T-cell (primary cell): ENCODE results near the gene HES6. TPM values are rescaled to one million over a fixed set of nuclear protein-coding genes. Genes with fewer than 3 reads are reported as not detected.

Experiments used
- ATAC-seq, 4 experiments: fragments of 200-7000 bp in 3 of 4; fragments of 150-1000 bp in 1 of 4; cut with Tn5 transposase; replicated peaks in 1 of 4; 1 replicate in 3 of 4; 2 replicates in 1 of 4; pipeline ENCODE4 v1.10.0; 2021; ENCODE audit warnings: moderate library complexity in 3 of 4, mild to moderate bottlenecking in 2 of 4, moderate number of reproducible peaks in 1 of 4
- CTCF ChIA-PET, 2 donors: fragments of 300-600 bp; sonication (Branson Sonifier 250); formaldehyde crosslinking; loops; one replicate each; lab custom pipeline; 2022; ENCODE audit warnings: antibody characterized with exemption in 2 of 2; lab: Charles Lee
- POLR2A ChIA-PET, 2 donors: fragments of 300-600 bp; sonication (Branson Sonifier 250); formaldehyde crosslinking; loops; one replicate each; lab custom pipeline; 2022; ENCODE audit warnings: antibody characterized with exemption in 2 of 2; lab: Charles Lee
- DNase-seq, 35 experiments: peaks; one replicate each; pipeline versions ENCODE4 v3.0.0 to v3.0.0-alpha.2; 2013 to 2023
- H3K27ac ChIP-seq: one replicate; pipeline ENCODE4 v1.5.1; 2013; ENCODE audit warnings: low read length
- H3K27me3 ChIP-seq, 2 experiments: replicated peaks in 1 of 2; 1 replicate in 1 of 2; 2 replicates in 1 of 2; pipeline versions ENCODE4 v1.6.1 to v1.7.0; 2013; ENCODE audit warnings: low read length in 1 of 2, mixed read lengths in 1 of 2; ENCODE audit not compliant: control insufficient read depth in 2 of 2, insufficient read depth in 2 of 2; ENCODE audit errors: extremely low read depth in 1 of 2
- H3K36me3 ChIP-seq, 2 donors: 1 replicate in 1 of 2; 2 replicates in 1 of 2; pipeline versions ENCODE4 v1.6.1 to v1.7.0; 2013; ENCODE audit warnings: low read length in 1 of 2; ENCODE audit not compliant: control insufficient read depth in 2 of 2, insufficient read depth in 1 of 2; ENCODE audit errors: extremely low read depth in 1 of 2
- H3K4me1 ChIP-seq, 2 experiments: 1 replicate in 1 of 2; 2 replicates in 1 of 2; pipeline versions ENCODE4 v1.6.1 to v1.7.0; 2013; ENCODE audit warnings: low read length in 2 of 2, mixed read lengths in 1 of 2; ENCODE audit not compliant: insufficient read depth in 2 of 2, control insufficient read depth in 1 of 2; ENCODE audit errors: extremely low read depth in 1 of 2
- H3K4me3 ChIP-seq, 2 donors: 1 replicate in 1 of 2; 2 replicates in 1 of 2; pipeline versions ENCODE4 v1.5.1 to v1.7.0; 2013; ENCODE audit warnings: mild to moderate bottlenecking in 2 of 2, low read length in 1 of 2, moderate library complexity in 1 of 2; ENCODE audit not compliant: control insufficient read depth in 1 of 2; ENCODE audit errors: extremely low read depth in 1 of 2
- H3K9me3 ChIP-seq: 2 replicates; pipeline ENCODE4 v1.7.0; 2013
- H3K27ac Mint-ChIP-seq, 2 donors: one replicate each; pipeline ENCODE4 v1.8.0; 2020 to 2021; ENCODE audit warnings: mild to moderate bottlenecking in 2 of 2, mixed read lengths in 2 of 2
- H3K27me3 Mint-ChIP-seq, 2 donors: one replicate each; pipeline ENCODE4 v1.8.0; 2021 to 2022; ENCODE audit warnings: mixed read lengths in 2 of 2
- H3K36me3 Mint-ChIP-seq: one replicate; pipeline ENCODE4 v1.8.0; 2021; ENCODE audit warnings: mixed read lengths
- H3K4me1 Mint-ChIP-seq, 3 donors: one replicate each; pipeline ENCODE4 v1.8.0; 2020 to 2022; ENCODE audit warnings: mixed read lengths in 3 of 3, mild to moderate bottlenecking in 1 of 3
- H3K4me3 Mint-ChIP-seq, 3 donors: one replicate each; pipeline ENCODE4 v1.8.0; 2020 to 2022; ENCODE audit warnings: mild to moderate bottlenecking in 3 of 3, mixed read lengths in 3 of 3, moderate library complexity in 3 of 3
- H3K9me3 Mint-ChIP-seq, 3 donors: one replicate each; pipeline ENCODE4 v1.8.0; 2020 to 2022; ENCODE audit warnings: mixed read lengths in 3 of 3
- WGBS: methylation state at CpG from one replicate; pipeline ENCODE4 v1.1.5; 2013; ENCODE audit warnings: missing lambda C conversion rate; ENCODE audit not compliant: insufficient coverage; 5-methylcytosine and 5-hydroxymethylcytosine counted together
- total RNA-seq, 35 experiments: library from RNA in 6 of 35; stranded (reverse) in 6 of 35; fragments of 120-200 nt in 1 of 35; gene quantifications; one replicate each; pipeline versions ENCODE4 v1.2.1 to v1.2.4 and lab custom pipeline; 2013 to 2026

HES6 gene
- total RNA-seq, 5 donors from 2014 or later (not counting 1 experiment from before 2014, with no cell fraction given) = 1.7 to 3.6 (median 2.7) TPM

DNA sequence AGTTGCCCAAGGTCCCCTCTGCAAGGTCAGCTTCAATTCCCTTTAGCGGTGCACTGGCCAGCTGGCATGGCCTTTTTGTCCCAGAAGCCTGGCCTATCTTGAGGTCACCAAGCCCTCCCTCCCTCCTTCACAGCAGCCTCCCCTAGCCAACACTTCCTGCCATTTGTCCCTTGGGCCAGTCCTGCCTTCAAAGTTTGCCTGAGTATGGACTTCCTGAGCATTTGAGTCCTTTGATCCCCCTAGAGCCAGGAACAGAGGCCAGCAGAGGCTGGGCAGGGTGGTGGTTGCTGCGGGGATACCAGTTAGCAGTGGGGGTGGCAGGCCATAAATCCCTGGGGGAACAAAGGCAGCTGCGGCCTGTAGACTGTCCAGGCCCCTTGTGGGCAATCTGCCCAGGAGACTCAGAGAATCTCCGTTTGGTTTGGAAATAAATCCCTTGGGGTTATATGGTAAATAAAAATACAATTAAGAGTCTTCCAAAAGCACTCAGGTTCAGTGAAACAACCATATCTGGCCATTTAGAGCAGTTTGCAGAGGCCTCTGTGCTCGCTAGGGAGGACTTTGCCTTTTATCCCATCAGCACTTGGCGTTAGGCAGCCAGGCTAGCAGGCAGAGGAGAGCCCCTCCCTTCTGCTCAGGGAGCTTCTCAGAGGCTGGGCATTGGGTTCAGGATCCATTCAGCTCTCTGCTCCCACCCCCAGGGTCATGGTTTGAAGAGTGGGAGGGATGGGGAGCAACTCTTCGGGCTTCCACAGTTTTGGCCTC, 3.1 kb upstream of the HES6 start:
- peaks cover 0 to 22% of the 10 kb centered on the region in 2 experiments for H3K4me1 ChIP-seq
- H3K9me3 ChIP-seq = no peaks in the 10 kb centered on the region
- no peaks in the 10 kb centered on the region for H3K9me3 Mint-ChIP-seq
- peaks cover 19% of the 10 kb centered on the region for H3K36me3 Mint-ChIP-seq
- CTCF ChIA-PET = interaction anchor here in 1 of 2 donors (1.4 kb wide), 1 partner anchor 12 kb away, joined by 5 read pairs; no protein-coding TSS in a partner anchor
- peaks cover 4 to 6% of the 10 kb centered on the region in 2 donors for H3K36me3 ChIP-seq
- no peak for DNase-seq
- no peak for ATAC-seq
- no peak overlapping the region for H3K27ac Mint-ChIP-seq
- 90% methylated on average over 5 of the region's 7 CpGs for WGBS
- H3K27me3 ChIP-seq = peaks cover 3 to 15% of the 10 kb centered on the region in 2 experiments
- H3K27me3 Mint-ChIP-seq = no peaks in the 10 kb centered on the region
- no peak overlapping the region for H3K4me3 Mint-ChIP-seq
- H3K4me3 ChIP-seq = no peak overlapping the region
- peaks cover 3 to 8% (median 5%) of the 10 kb centered on the region in 3 donors for H3K4me1 Mint-ChIP-seq
- no peak overlapping the region for H3K27ac ChIP-seq
- POLR2A ChIA-PET = interaction anchor here (0.6 kb wide), 2 partner anchors 44 to 478 kb away, joined by 3 to 19 read pairs; no protein-coding TSS in a partner anchor

DNA sequence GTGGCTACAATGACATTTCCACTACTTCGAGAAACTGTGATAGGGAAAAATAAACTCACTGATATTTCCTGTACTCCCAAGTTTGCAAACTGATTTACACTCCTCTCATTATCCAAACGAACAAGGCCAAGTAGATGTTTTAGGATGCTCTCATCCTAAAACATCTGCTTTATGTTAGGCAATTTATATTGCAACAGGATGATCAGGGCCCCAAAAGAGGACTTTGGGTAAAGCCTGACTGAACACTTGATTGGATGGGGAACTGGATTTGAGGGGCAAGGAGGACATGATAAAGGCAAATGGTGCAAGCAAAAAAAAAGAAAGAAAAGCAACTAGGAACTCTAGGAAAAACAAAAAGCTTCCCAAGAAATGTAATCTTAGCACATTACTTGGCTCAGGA, 2.1 kb upstream of the HES6 start:
- peaks cover 13% of the 10 kb centered on the region for H3K36me3 Mint-ChIP-seq
- Histone ChIP-seq H3K27me3 (peaks cover 7 to 23% of the 10 kb centered on the region in 2 experiments), H3K4me1 (peaks cover 0 to 22% of the 10 kb centered on the region in 2 experiments), H3K27ac (no peak overlapping the region), H3K36me3 (peaks cover under 1 to 6% of the 10 kb centered on the region in 2 donors), H3K4me3 (no peak overlapping the region), H3K9me3 (no peaks in the 10 kb centered on the region)
- POLR2A ChIA-PET = interaction anchor here in 1 of 2 donors (0.6 kb wide), 1 partner anchor 43 kb away, joined by 3 read pairs; no protein-coding TSS in a partner anchor
- peak overlapping the region in 1 of 2 donors; percentile 22 for H3K27ac Mint-ChIP-seq
- WGBS = no CpG with 5 or more reads among the region's 2 CpGs
- peaks cover 3 to 8% (median 5%) of the 10 kb centered on the region in 3 donors for H3K4me1 Mint-ChIP-seq
- ATAC-seq (no peak), DNase-seq (no peak)
- H3K27me3 Mint-ChIP-seq = peaks cover 0 to 3% of the 10 kb centered on the region in 2 donors
- CTCF ChIA-PET = interaction anchor here in 1 of 2 donors (1.4 kb wide), 1 partner anchor 11 kb away, joined by 5 read pairs; no protein-coding TSS in a partner anchor
- H3K9me3 Mint-ChIP-seq = no peaks in the 10 kb centered on the region
- peak overlapping the region; percentile 44 to 87 (median 63) for H3K4me3 Mint-ChIP-seq

DNA sequence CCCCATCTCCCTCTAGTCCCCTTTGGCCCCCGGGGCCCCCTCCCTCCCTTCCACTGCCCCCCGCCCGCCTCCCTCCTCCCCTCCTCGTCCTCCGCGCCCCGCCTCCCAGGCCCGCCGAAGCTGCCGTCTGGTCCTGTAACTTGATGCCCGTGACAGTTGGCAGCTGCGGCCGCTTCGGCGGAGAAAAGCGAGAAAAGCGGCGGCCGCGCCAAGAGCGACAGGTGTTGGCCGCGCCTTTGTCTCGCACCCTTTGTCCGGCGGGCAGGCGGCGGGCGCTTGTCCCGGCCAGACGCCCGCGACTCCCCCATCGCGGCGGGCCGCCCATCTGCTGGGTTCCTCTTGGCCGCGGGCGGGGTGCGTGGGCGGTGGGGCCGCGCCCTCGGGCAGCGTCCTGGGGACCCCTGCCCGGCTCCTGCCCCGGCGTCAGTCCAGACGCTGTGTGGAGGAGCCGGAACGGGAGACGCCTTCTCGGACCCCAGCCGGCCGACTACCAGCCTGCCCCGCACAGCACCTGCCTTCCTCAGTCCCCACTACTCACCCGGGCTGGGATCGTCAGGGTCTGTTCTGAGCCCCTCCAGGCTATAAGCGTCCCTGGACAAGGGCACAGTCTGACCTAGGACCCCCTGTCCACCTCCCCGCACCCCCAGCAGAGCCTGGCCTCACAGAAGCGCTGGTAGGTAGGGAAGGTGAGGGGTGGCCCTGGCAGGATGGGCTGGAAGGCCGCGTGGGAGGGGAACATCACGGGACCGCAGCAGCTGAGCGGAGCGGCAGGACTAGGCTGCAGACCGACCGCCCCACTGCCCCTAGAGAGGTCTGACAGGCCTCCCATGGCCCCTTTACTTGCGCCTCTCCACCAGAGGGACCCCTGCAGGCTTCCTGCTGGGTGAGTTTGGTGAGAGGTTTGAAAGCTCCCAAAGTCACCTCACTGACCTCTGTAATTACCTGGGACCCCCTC, 1.2 kb upstream of the HES6 start:
- ATAC-seq (no peak), DNase-seq (peak in 7 of 35 experiments; percentile 12 to 49 (median 23))
- peaks cover 9% of the 10 kb centered on the region for H3K36me3 Mint-ChIP-seq
- POLR2A ChIA-PET = no interaction called here
- peak overlapping the region; percentile 44 to 87 (median 63) for H3K4me3 Mint-ChIP-seq
- WGBS = 17% methylated on average over 59 of the region's 71 CpGs
- H3K27me3 Mint-ChIP-seq = peaks cover 1 to 8% of the 10 kb centered on the region in 2 donors
- no peak overlapping the region for H3K27ac ChIP-seq
- H3K27ac Mint-ChIP-seq = no peak overlapping the region
- H3K9me3 ChIP-seq = no peaks in the 10 kb centered on the region
- H3K4me3 ChIP-seq = peak overlapping the region in 1 of 2 donors; percentile 47
- peaks cover 0 to 6% of the 10 kb centered on the region in 2 donors for H3K36me3 ChIP-seq
- CTCF ChIA-PET = no interaction called here
- H3K27me3 ChIP-seq = peaks cover 16 to 32% of the 10 kb centered on the region in 2 experiments
- H3K4me1 Mint-ChIP-seq = peaks cover 3 to 8% (median 5%) of the 10 kb centered on the region in 3 donors
- no peaks in the 10 kb centered on the region for H3K9me3 Mint-ChIP-seq
- H3K4me1 ChIP-seq = peaks cover 0 to 22% of the 10 kb centered on the region in 2 experiments

DNA sequence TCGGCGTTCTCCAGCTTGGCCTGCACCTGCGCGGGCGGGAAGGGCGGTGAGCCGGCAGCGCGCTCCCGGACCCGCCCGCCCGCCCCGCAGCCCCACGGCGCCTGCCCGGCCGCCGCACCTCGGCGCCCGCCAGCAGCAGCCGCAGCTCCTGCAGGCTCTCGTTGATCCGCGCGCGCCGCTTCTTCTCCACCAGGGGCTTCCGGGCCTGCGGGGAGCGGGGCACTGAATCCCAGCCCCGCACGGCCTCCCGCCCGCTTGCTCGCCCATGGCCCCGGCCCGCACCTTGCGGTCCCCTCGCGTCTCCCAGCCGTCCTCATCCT, 335 bp downstream of the HES6 start:
- H3K27ac ChIP-seq = no peak overlapping the region
- POLR2A ChIA-PET = interaction anchor here in 1 of 2 donors (0.7 kb wide), 1 partner anchor 38 kb away, joined by 6 read pairs; no protein-coding TSS in a partner anchor
- peak overlapping the region in 2 of 3 donors; percentile 9 to 87 for H3K4me3 Mint-ChIP-seq
- under 1% methylated on average over 43 of the region's 43 CpGs for WGBS
- no peak overlapping the region for H3K27ac Mint-ChIP-seq
- peaks cover 12 to 19% of the 10 kb centered on the region in 2 donors for H3K27me3 Mint-ChIP-seq
- H3K4me3 ChIP-seq = peak overlapping the region in 1 of 2 donors; percentile 66
- no peaks in the 10 kb centered on the region for H3K9me3 ChIP-seq
- H3K36me3 Mint-ChIP-seq = no peaks in the 10 kb centered on the region
- H3K4me1 ChIP-seq = peaks cover 0 to 26% of the 10 kb centered on the region in 2 experiments
- DNase-seq (peak in 12 of 35 experiments; percentile 15 to 46 (median 27)), ATAC-seq (peak in 3 of 4 experiments; percentile 39 to 47 (median 43))
- CTCF ChIA-PET = no interaction called here
- no peaks in the 10 kb centered on the region for H3K9me3 Mint-ChIP-seq
- H3K27me3 ChIP-seq = peaks cover 17 to 45% of the 10 kb centered on the region in 2 experiments
- peaks cover 3 to 10% (median 5%) of the 10 kb centered on the region in 3 donors for H3K4me1 Mint-ChIP-seq
- no peaks in the 10 kb centered on the region for H3K36me3 ChIP-seq

DNA sequence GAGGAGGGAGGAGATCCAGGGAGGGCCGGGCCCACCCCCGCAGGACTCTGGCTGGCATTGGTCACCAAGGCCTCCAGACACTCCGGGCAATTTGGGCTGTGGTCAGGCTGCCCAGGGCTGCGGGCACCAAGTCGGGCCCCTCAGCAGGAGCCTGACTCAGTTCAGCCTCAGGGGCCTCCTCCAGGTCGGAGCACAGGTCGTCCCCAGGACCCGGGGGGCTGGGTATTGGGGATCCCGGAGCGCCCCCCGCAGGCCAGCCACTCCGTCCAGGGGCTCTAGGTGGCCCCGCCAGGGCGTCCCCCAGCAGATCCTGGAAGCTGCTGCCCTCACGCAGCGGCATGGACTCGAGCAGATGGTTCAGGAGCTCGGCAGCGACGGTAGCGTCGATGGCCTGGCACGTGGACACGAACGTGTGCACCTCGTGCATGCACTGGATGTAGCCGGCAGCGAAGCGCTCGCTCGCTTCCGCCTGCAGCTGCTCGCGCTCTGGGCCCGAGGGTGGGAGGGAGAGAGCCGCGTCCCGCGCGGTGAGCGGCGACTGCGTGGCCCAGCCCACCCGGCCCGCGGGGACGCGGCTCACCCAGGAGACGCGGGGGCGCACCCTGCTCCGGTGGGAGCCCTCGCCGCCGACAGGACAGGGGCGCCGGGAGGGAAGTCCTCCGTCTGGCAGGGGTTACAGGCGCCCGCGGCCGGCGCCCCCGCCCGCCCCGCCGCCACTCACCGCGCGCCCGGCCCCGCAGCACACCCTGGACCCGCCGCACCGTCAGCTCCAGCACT, 884 bp downstream of the HES6 start:
- Histone ChIP-seq H3K9me3 (no peaks in the 10 kb centered on the region), H3K27ac (no peak overlapping the region), H3K36me3 (no peaks in the 10 kb centered on the region), H3K27me3 (peaks cover 17 to 48% of the 10 kb centered on the region in 2 experiments), H3K4me3 (peak overlapping the region; percentile 8 to 62), H3K4me1 (peaks cover 0 to 28% of the 10 kb centered on the region in 2 experiments)
- CTCF ChIA-PET = no interaction called here
- peak in 31 of 35 experiments; percentile 16 to 65 (median 36) for DNase-seq
- POLR2A ChIA-PET = interaction anchor here in 1 of 2 donors (0.7 kb wide), 1 partner anchor 38 kb away, joined by 6 read pairs; no protein-coding TSS in a partner anchor
- Mint-ChIP-seq H3K9me3 (no peaks in the 10 kb centered on the region), H3K36me3 (no peaks in the 10 kb centered on the region), H3K4me1 (peaks cover 5 to 11% (median 5%) of the 10 kb centered on the region in 3 donors), H3K27me3 (peaks cover 12 to 19% of the 10 kb centered on the region in 2 donors), H3K4me3 (peak overlapping the region; percentile 52 to 87 (median 62)), H3K27ac (no peak overlapping the region)
- ATAC-seq = peak; percentile 38 to 59 (median 52)
- WGBS = 23% methylated on average over 73 of the region's 75 CpGs
